ENCODE results near the gene PHACTR4.

GRCh38 chr1:28441674-28442073 is 72.1 kb downstream of the PHACTR4 start:
- no peak for TF ChIP-seq CTCF (IDR thresholded peaks at IDR 0.05; ENCODE audit: low read depth, low read length)
- no peak for TF ChIP-seq POLR2A (IDR thresholded peaks at IDR 0.05; ENCODE audit: extremely low read depth, insufficient read length)
- TF ChIP-seq, protein P1, sequence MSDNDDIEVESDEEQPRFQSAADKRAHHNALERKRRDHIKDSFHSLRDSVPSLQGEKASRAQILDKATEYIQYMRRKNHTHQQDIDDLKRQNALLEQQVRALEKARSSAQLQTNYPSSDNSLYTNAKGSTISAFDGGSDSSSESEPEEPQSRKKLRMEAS (IDR thresholded peaks at IDR 0.05; ENCODE audit: low read depth, low read length) = no peak
